Trophoblast cell (in vitro differentiated cells and primary cell): ENCODE measurements around the gene RAPGEF1.

Source experiments
- DNase-seq, 2 donors: peaks; one replicate each; pipeline ENCODE4 v3.0.0-alpha.2; 2016
- H2AFZ ChIP-seq: 2 replicates; pipeline ENCODE4 v1.6.1; 2013; ENCODE audit warnings: low read length, moderate library complexity, mild to moderate bottlenecking; ENCODE audit not compliant: insufficient read depth, poor library complexity
- H2AK5ac ChIP-seq: 2 replicates; pipeline ENCODE4 v1.6.1; 2013; ENCODE audit warnings: mild to moderate bottlenecking, low read length
- H2BK120ac ChIP-seq: 2 replicates; pipeline ENCODE4 v1.6.1; 2013; ENCODE audit warnings: low read length, mild to moderate bottlenecking, moderate library complexity; ENCODE audit not compliant: insufficient read depth, poor library complexity
- H2BK12ac ChIP-seq: 2 replicates; pipeline ENCODE4 v1.6.1; 2013; ENCODE audit warnings: mild to moderate bottlenecking, low read length, moderate library complexity
- H2BK5ac ChIP-seq: 2 replicates; pipeline ENCODE4 v1.6.1; 2013; ENCODE audit warnings: low read length, low read depth, moderate library complexity, mild to moderate bottlenecking; ENCODE audit not compliant: poor library complexity
- H3K14ac ChIP-seq: 2 replicates; pipeline ENCODE4 v1.6.1; 2013; ENCODE audit warnings: mild to moderate bottlenecking, low read length
- H3K18ac ChIP-seq: 2 replicates; pipeline ENCODE4 v1.6.1; 2013; ENCODE audit warnings: mild to moderate bottlenecking, low read length
- H3K23ac ChIP-seq: 2 replicates; pipeline ENCODE4 v1.6.1; 2013; ENCODE audit warnings: low read length
- H3K27ac ChIP-seq: 2 replicates; pipeline ENCODE4 v1.5.1; 2013; ENCODE audit warnings: low read depth, mild to moderate bottlenecking, inconsistent platforms, low read length, moderate library complexity
- H3K27me3 ChIP-seq: 2 replicates; pipeline ENCODE4 v1.6.1; 2013; ENCODE audit warnings: inconsistent platforms, mild to moderate bottlenecking, low read length, moderate library complexity; ENCODE audit not compliant: insufficient read depth
- H3K36me3 ChIP-seq, 2 experiments: 1 replicate in 1 of 2; 2 replicates in 1 of 2; pipeline ENCODE4 v1.6.1; 2013; ENCODE audit warnings: low read length in 2 of 2, mild to moderate bottlenecking in 2 of 2, moderate library complexity in 1 of 2; ENCODE audit not compliant: insufficient read depth in 2 of 2, control insufficient read depth in 1 of 2
- H3K4ac ChIP-seq: 2 replicates; pipeline ENCODE4 v1.6.1; 2013; ENCODE audit warnings: low read depth, mild to moderate bottlenecking, low read length, moderate library complexity
- H3K4me1 ChIP-seq, 2 experiments: 1 replicate in 1 of 2; 2 replicates in 1 of 2; pipeline ENCODE4 v1.6.1; 2013; ENCODE audit warnings: low read length in 2 of 2, mild to moderate bottlenecking in 2 of 2, moderate library complexity in 1 of 2; ENCODE audit not compliant: insufficient read depth in 2 of 2, control insufficient read depth in 1 of 2
- H3K4me2 ChIP-seq: 2 replicates; pipeline ENCODE4 v1.6.1; 2013; ENCODE audit warnings: inconsistent platforms, mild to moderate bottlenecking, low read length, moderate library complexity
- H3K4me3 ChIP-seq: 2 replicates; pipeline ENCODE4 v1.5.1; 2013; ENCODE audit warnings: mild to moderate bottlenecking, low read depth, low read length, inconsistent platforms
- H3K79me1 ChIP-seq: one replicate; pipeline ENCODE4 v1.6.1; 2013; ENCODE audit warnings: low read length
- H3K79me2 ChIP-seq: 2 replicates; pipeline ENCODE4 v1.6.1; 2013; ENCODE audit warnings: low read length, mild to moderate bottlenecking; ENCODE audit not compliant: control insufficient read depth, insufficient read depth, poor library complexity
- H3K9ac ChIP-seq: 2 replicates; pipeline ENCODE4 v1.6.1; 2013; ENCODE audit warnings: mild to moderate bottlenecking, low read length
- H3K9me3 ChIP-seq: 2 replicates; pipeline ENCODE4 v1.6.1; 2013; ENCODE audit warnings: low read depth, mild to moderate bottlenecking, control low read depth, inconsistent platforms, low read length; ENCODE audit not compliant: insufficient read depth
- H4K12ac ChIP-seq: 2 replicates; pipeline ENCODE4 v1.6.1; 2013; ENCODE audit warnings: low read depth, mild to moderate bottlenecking, low read length, moderate library complexity
- H4K8ac ChIP-seq: 2 replicates; pipeline ENCODE4 v1.6.1; 2013; ENCODE audit warnings: low read depth, mild to moderate bottlenecking, low read length, moderate library complexity
- H4K91ac ChIP-seq: one replicate; pipeline ENCODE4 v1.6.1; 2013; ENCODE audit warnings: low read depth, mild to moderate bottlenecking, low read length, moderate library complexity
- WGBS: extraction: QIAGEN DNeasy Blood & Tissue Kit; methylation state at CpG from one replicate; pipeline ENCODE4 v1.1.7; 2013; ENCODE audit warnings: missing lambda C conversion rate; ENCODE audit not compliant: insufficient read length, insufficient coverage; ENCODE audit errors: extremely low coverage; 5-methylcytosine and 5-hydroxymethylcytosine counted together

RAPGEF1 gene

DNA sequence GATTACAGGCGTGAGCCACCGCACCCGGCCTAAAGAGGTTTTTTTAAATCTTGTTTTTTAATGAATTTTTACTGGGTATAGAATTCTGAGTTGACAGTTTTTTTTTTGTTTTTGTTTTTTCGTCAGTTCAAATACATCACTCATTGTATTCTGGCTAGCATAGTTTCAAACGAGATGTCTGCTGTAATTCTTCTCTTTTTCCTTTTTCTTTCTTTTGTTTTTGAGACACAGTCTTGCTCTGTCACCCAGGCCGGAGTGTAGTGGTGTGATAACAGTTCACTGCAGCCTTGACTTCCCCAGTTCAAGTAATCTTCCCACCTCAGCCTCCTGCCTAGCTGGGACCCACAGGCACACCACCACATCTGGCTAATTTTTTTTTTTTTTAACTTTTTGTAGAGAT lies 196.7 kb downstream of the RAPGEF1 start:
- Histone ChIP-seq H3K4me3 (no peak overlapping the region), H4K12ac (no peak overlapping the region), H3K4ac (no peak overlapping the region), H2AK5ac (no peak overlapping the region), H3K79me1 (peaks cover 2% of the 10 kb centered on the region), H2BK5ac (no peak overlapping the region), H3K27ac (no peak overlapping the region), H3K23ac (no peak overlapping the region), H3K36me3 (no peaks in the 10 kb centered on the region), H3K9ac (no peak overlapping the region), H3K18ac (no peak overlapping the region), H2BK120ac (no peak overlapping the region), H3K9me3 (peaks cover 6% of the 10 kb centered on the region), H2BK12ac (no peak overlapping the region), H3K4me2 (no peak overlapping the region), H4K91ac (no peak overlapping the region), H3K14ac (no peak overlapping the region), H2AFZ (no peak overlapping the region), H4K8ac (no peak overlapping the region), H3K27me3 (peaks cover 2% of the 10 kb centered on the region), H3K79me2 (no peaks in the 10 kb centered on the region), H3K4me1 (peaks cover 0 to 4% of the 10 kb centered on the region in 2 experiments)
- WGBS: no CpG with 5 or more reads among the region's 6 CpGs
- no peak for DNase-seq

DNA sequence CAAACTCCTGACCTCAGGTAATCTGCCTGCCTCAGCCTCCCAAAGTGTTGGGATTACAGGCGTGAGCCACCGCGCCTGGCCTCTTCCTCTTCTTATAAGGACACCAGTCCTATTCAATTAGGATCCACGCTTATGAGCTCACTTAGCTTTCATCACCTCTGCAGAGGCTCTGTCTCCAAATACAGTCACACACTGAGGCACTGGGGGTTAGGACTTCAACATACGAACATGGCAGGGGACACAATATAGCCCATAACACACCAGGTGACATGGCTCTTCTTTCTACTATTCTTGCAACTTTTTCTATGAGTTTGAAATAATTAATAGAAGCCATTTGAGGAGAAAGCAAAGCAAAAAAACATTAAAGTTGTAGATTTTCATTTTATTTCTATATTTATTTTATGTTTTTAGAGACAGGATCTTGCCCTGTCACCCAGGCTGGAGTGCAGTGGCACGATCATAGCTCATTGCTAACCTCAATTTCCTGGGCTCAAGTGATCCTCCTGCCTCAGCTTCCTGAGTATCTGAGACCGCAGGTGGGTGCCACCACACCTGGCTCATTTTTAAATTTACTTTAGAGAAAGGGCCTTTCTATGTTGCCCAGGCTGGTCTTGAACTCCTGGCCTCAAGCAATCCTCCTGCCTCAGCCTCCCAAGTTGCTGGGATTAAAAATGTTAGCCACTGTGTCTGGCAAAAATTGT lies 200.5 kb downstream of the RAPGEF1 start:
- Histone ChIP-seq H2BK5ac (no peak overlapping the region), H3K14ac (no peak overlapping the region), H3K4me1 (no peaks in the 10 kb centered on the region), H3K4ac (no peak overlapping the region), H2BK12ac (no peak overlapping the region), H2AK5ac (no peak overlapping the region), H3K9ac (no peak overlapping the region), H4K12ac (no peak overlapping the region), H3K79me2 (no peaks in the 10 kb centered on the region), H4K8ac (no peak overlapping the region), H3K79me1 (no peaks in the 10 kb centered on the region), H3K18ac (no peak overlapping the region), H3K36me3 (no peaks in the 10 kb centered on the region), H4K91ac (no peak overlapping the region), H3K4me2 (no peak overlapping the region), H3K9me3 (peaks cover 5% of the 10 kb centered on the region), H3K23ac (no peak overlapping the region), H3K27me3 (no peaks in the 10 kb centered on the region), H2AFZ (no peak overlapping the region), H2BK120ac (no peak overlapping the region), H3K27ac (no peak overlapping the region), H3K4me3 (no peak overlapping the region)
- DNase-seq: no peak
- no CpG with 5 or more reads among the region's 7 CpGs for WGBS

DNA sequence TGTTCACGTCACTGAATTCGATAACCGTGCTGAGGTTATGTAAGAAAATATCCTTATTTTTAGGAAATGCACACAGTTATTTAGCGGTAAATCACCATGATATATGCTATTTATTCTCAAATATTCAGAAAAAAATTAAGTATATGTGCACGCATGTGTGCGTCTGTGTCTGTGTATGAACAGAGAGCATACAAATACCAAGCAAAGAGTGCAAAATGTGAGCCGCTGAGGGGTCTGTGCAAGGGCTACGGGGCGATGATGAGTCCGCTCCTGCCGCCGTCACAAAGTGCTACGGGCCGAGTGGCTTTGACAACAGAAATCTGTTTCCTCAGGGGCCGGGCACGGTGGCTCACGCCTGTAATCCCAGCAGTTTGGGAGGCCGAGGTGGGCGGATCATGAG lies 201.9 kb downstream of the RAPGEF1 start:
- Histone ChIP-seq H4K8ac (no peak overlapping the region), H2AFZ (no peak overlapping the region), H3K4me2 (no peak overlapping the region), H2AK5ac (no peak overlapping the region), H2BK12ac (no peak overlapping the region), H3K9me3 (peaks cover 1% of the 10 kb centered on the region), H3K14ac (no peak overlapping the region), H3K79me2 (no peaks in the 10 kb centered on the region), H3K79me1 (no peaks in the 10 kb centered on the region), H4K12ac (no peak overlapping the region), H3K4ac (no peak overlapping the region), H3K27me3 (no peaks in the 10 kb centered on the region), H2BK120ac (no peak overlapping the region), H3K23ac (no peak overlapping the region), H3K4me3 (no peak overlapping the region), H3K18ac (no peak overlapping the region), H3K4me1 (no peaks in the 10 kb centered on the region), H3K36me3 (no peaks in the 10 kb centered on the region), H3K27ac (no peak overlapping the region), H3K9ac (no peak overlapping the region), H2BK5ac (no peak overlapping the region), H4K91ac (no peak overlapping the region)
- WGBS: no CpG with 5 or more reads among the region's 19 CpGs
- DNase-seq: no peak

DNA sequence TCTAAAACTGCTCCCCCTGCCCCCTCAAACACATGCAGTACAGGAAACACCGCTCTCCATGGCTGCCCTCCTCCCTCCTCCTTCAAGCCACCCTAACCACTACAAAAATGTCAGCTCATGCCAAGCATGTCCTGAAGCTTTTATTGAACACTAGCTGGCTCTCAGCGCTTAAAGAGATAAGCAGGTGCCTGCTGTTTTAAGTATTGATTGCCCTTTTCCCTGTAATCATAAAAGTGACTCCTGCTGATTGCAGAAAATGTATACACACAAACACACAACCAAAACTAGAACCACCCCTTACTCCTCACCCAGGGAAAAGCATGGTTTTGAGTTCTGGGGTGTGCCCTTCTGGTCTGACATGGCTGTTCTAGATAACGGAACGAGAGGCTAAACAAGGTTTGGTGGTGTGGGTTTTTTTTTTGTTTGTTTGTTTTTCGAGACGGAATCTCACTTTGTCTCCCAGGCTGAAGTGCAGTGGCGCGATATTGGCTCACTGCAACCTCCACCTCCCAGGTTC lies 205.1 kb downstream of the RAPGEF1 start:
- Histone ChIP-seq H2BK5ac (no peak overlapping the region), H3K4me1 (peaks cover 9 to 11% of the 10 kb centered on the region in 2 experiments), H3K79me1 (peaks cover 11% of the 10 kb centered on the region), H4K91ac (no peak overlapping the region), H2AK5ac (no peak overlapping the region), H3K27ac (no peak overlapping the region), H3K4me3 (no peak overlapping the region), H3K36me3 (peaks cover 5% of the 10 kb centered on the region in 2 experiments), H3K27me3 (no peaks in the 10 kb centered on the region), H3K14ac (no peak overlapping the region), H4K8ac (no peak overlapping the region), H3K18ac (no peak overlapping the region), H3K23ac (no peak overlapping the region), H2AFZ (no peak overlapping the region), H3K9me3 (peaks cover 1% of the 10 kb centered on the region), H3K4ac (no peak overlapping the region), H3K79me2 (peaks cover 5% of the 10 kb centered on the region), H3K9ac (no peak overlapping the region), H2BK12ac (no peak overlapping the region), H2BK120ac (no peak overlapping the region), H4K12ac (no peak overlapping the region), H3K4me2 (no peak overlapping the region)
- no CpG with 5 or more reads among the region's 8 CpGs for WGBS
- DNase-seq: no peak
